GM10248 (cell line): ENCODE data around the gene DHRS1.
A peak's percentile ranks its signal among the peaks of the same experiment; 100 is the strongest.
"Not testable (repeated sequence)": the region's sequence is repeated elsewhere in the genome, so short reads cannot be mapped to it uniquely, and the experiment has no call there.

Source experiments
- CTCF ChIA-PET: fragments of 300-600 bp; sonication (Branson Sonifier 250); formaldehyde crosslinking; extraction: SDS; loops from one replicate; lab custom pipeline; 2021; ENCODE audit warnings: antibody characterized with exemption; lab: Yijun Ruan, JAX
- POLR2A ChIA-PET: fragments of 350-650 bp; sonication (Branson Sonifier 250); formaldehyde crosslinking; extraction: SDS; loops from one replicate; lab custom pipeline; 2020; ENCODE audit warnings: antibody characterized with exemption; lab: Yijun Ruan, JAX
- DNase-seq: peaks from one replicate; pipeline ENCODE4 v3.0.0; 2012; ENCODE audit errors: extremely low spot score
- CTCF ChIP-seq: IDR thresholded peaks from 2 replicates; pipeline ENCODE4 v1.5.1; 2012; ENCODE audit warnings: mild to moderate bottlenecking, low read depth; ENCODE audit errors: extremely low read depth, missing control alignments, control extremely low read depth

Gene DHRS1

GRCh38 chr14:24329736-24330135, 30.2 kb upstream of the DHRS1 start:
- CTCF ChIA-PET: interaction anchor here (1.1 to 21.9 kb wide), 9 partner anchors 11 to 112 kb away, joined by 3 to 629 read pairs (median 4); partner anchors contain the start of genes CBLN3, CIDEB, KHNYN and LTB4R2
- TF ChIP-seq CTCF: no peak
- no peak for DNase-seq
- POLR2A ChIA-PET: no interaction called here

- CTCF ChIA-PET: interaction anchor here (0.9 to 21.9 kb wide), 11 partner anchors 11 to 113 kb away, joined by 3 to 629 read pairs (median 3); partner anchors contain the start of genes CBLN3, CIDEB, DHRS1 and KHNYN
- POLR2A ChIA-PET: no interaction called here
- DNase-seq: no peak
These were observed 29.6 kb upstream of the DHRS1 start for GRCh38 chr14:24329073-24329663.

GRCh38 chr14:24327914-24328313, 28.3 kb upstream of the DHRS1 start:
- CTCF ChIA-PET: interaction anchor here (1.0 to 21.9 kb wide), 11 partner anchors 8 to 186 kb away, joined by 3 to 629 read pairs (median 4); partner anchors contain the start of genes CBLN3, CIDEB, DHRS1 and EMC9
- POLR2A ChIA-PET, DNase-seq: not testable (repeated sequence)
- peak; percentile 49 for TF ChIP-seq CTCF

More at GRCh38 chr14:24329073-24329663, 29.6 kb upstream of the DHRS1 start:
- no peak for TF ChIP-seq CTCF

- no peak for DNase-seq
- TF ChIP-seq CTCF: no peak
- ChIA-PET CTCF (interaction anchor here (0.8 to 21.9 kb wide), 11 partner anchors 9 to 186 kb away, joined by 3 to 629 read pairs (median 4); partner anchors contain the start of genes CBLN3, CIDEB, EMC9 and KHNYN), POLR2A (no interaction called here)
These were observed 27.7 kb upstream of the DHRS1 start for GRCh38 chr14:24327303-24327702.

- no peak for DNase-seq
- CTCF ChIA-PET: interaction anchor here (1.0 to 21.9 kb wide), 7 partner anchors 7 to 108 kb away, joined by 4 to 629 read pairs (median 7); partner anchors contain the start of genes ADCY4, CBLN3, CIDEB and KHNYN
- no peak for TF ChIP-seq CTCF
- POLR2A ChIA-PET: no interaction called here
These were observed 26.4 kb upstream of the DHRS1 start for GRCh38 chr14:24325963-24326362.

- DNase-seq: no peak
- no peak for TF ChIP-seq CTCF
- ChIA-PET POLR2A (interaction anchor here (0.7 kb wide), 1 partner anchor 112 kb away, joined by 3 read pairs; no protein-coding TSS in a partner anchor), CTCF (interaction anchor here (0.8 to 21.9 kb wide), 9 partner anchors 8 to 109 kb away, joined by 3 to 629 read pairs (median 4); partner anchors contain the start of genes ADCY4, CBLN3, CIDEB and KHNYN)
These were observed 25.5 kb upstream of the DHRS1 start for GRCh38 chr14:24325041-24325530.
